ENCODE results near the gene ZBTB44. TPM values are rescaled to one million over a fixed set of nuclear protein-coding genes. Genes with fewer than 3 reads are reported as not detected.

The ZBTB44 gene
- total and polyA plus RNA-seq, 2 experiments from 2014 or later: 7.1 to 36.1 TPM

GRCh38 chr11:130202009-130202817, 112.5 kb downstream of the ZBTB44 start:
- H3K9me3 ChIP-seq (ENCODE audit: low read depth): no peaks in the 10 kb centered on the region
- TF ChIP-seq, protein P1, sequence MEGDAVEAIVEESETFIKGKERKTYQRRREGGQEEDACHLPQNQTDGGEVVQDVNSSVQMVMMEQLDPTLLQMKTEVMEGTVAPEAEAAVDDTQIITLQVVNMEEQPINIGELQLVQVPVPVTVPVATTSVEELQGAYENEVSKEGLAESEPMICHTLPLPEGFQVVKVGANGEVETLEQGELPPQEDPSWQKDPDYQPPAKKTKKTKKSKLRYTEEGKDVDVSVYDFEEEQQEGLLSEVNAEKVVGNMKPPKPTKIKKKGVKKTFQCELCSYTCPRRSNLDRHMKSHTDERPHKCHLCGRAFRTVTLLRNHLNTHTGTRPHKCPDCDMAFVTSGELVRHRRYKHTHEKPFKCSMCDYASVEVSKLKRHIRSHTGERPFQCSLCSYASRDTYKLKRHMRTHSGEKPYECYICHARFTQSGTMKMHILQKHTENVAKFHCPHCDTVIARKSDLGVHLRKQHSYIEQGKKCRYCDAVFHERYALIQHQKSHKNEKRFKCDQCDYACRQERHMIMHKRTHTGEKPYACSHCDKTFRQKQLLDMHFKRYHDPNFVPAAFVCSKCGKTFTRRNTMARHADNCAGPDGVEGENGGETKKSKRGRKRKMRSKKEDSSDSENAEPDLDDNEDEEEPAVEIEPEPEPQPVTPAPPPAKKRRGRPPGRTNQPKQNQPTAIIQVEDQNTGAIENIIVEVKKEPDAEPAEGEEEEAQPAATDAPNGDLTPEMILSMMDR (IDR thresholded peaks at IDR 0.05; ENCODE audit: low read depth, low read length): no peak
- no peaks in the 10 kb centered on the region for H3K4me1 ChIP-seq (ENCODE audit: low read depth)
- DNase-seq (ENCODE audit: low read depth in 1 of 2, low spot score in 1 of 2): no peak
- H3K27me3 ChIP-seq: no peaks in the 10 kb centered on the region
- H3K36me3 ChIP-seq: no peaks in the 10 kb centered on the region
- no peak overlapping the region for H3K4me3 ChIP-seq
- no peak overlapping the region for H3K27ac ChIP-seq

GRCh38 chr11:130201026-130201425, 113.7 kb downstream of the ZBTB44 start:
- Histone ChIP-seq H3K27me3 (no peaks in the 10 kb centered on the region), H3K9me3 (ENCODE audit: low read depth) (no peaks in the 10 kb centered on the region), H3K27ac (no peak overlapping the region), H3K36me3 (no peaks in the 10 kb centered on the region), H3K4me1 (ENCODE audit: low read depth) (no peaks in the 10 kb centered on the region), H3K4me3 (no peak overlapping the region)
- TF ChIP-seq, protein P1 (IDR thresholded peaks at IDR 0.05; ENCODE audit: low read depth, low read length): no peak
- DNase-seq (ENCODE audit: low read depth in 1 of 2, low spot score in 1 of 2): no peak

DNA sequence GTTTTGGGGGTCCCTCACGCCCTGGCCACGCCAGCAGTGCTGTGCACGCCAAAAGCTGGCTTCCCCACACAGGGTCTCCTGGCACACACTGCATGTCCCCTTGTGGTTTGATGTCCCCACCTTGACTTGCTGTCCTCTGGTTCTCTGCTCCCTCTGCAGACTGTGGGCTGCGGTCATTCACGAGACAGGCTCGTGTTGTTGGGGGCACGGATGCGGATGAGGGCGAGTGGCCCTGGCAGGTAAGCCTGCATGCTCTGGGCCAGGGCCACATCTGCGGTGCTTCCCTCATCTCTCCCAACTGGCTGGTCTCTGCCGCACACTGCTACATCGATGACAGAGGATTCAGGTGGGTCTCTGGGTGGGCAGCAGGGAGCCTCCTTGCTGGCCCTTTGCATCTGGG, 114.9 kb downstream of the ZBTB44 start:
- Histone ChIP-seq H3K4me3 (no peak overlapping the region), H3K27me3 (no peaks in the 10 kb centered on the region), H3K9me3 (ENCODE audit: low read depth) (no peaks in the 10 kb centered on the region), H3K4me1 (ENCODE audit: low read depth) (no peaks in the 10 kb centered on the region), H3K27ac (no peak overlapping the region), H3K36me3 (no peaks in the 10 kb centered on the region)
- TF ChIP-seq, protein P1 (IDR thresholded peaks at IDR 0.05; ENCODE audit: low read depth, low read length): no peak
- DNase-seq (ENCODE audit: low read depth in 1 of 2, low spot score in 1 of 2): no peak

DNA sequence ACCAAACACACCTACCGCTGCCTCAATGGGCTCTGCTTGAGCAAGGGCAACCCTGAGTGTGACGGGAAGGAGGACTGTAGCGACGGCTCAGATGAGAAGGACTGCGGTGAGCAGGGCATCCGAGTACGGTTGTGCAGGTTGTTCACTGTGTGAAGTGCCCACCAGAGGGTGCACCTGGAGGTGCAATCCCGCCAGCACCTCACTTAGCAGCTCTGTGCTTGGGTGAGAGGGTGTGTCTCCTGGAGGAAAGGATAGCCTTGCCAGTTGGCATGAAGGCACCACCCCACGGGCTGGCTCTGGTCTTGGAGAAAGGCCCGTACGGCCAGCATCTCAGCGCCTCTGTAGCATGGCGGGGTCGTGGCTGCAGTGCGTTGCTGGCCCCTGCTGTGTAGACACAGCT, 115.8 kb downstream of the ZBTB44 start:
- H3K4me1 ChIP-seq (ENCODE audit: low read depth): no peaks in the 10 kb centered on the region
- H3K27me3 ChIP-seq: no peaks in the 10 kb centered on the region
- DNase-seq (ENCODE audit: low read depth in 1 of 2, low spot score in 1 of 2): no peak
- no peaks in the 10 kb centered on the region for H3K9me3 ChIP-seq (ENCODE audit: low read depth)
- TF ChIP-seq, protein P1 (IDR thresholded peaks at IDR 0.05; ENCODE audit: low read depth, low read length): no peak
- H3K27ac ChIP-seq: no peak overlapping the region
- H3K36me3 ChIP-seq: no peaks in the 10 kb centered on the region
- H3K4me3 ChIP-seq: no peak overlapping the region

DNA sequence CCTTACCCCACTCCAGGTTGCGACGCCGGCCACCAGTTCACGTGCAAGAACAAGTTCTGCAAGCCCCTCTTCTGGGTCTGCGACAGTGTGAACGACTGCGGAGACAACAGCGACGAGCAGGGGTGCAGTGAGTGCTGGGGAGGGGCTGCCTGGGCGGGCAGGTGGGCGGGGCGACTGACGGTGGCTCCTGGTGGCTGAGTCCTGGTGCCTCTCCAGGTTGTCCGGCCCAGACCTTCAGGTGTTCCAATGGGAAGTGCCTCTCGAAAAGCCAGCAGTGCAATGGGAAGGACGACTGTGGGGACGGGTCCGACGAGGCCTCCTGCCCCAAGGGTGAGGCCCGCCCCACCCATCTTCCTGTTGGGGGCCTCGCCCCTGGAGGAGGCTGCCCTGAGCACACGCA, 116.4 kb downstream of the ZBTB44 start:
- no peaks in the 10 kb centered on the region for H3K36me3 ChIP-seq
- no peak overlapping the region for H3K4me3 ChIP-seq
- H3K9me3 ChIP-seq (ENCODE audit: low read depth): no peaks in the 10 kb centered on the region
- DNase-seq (ENCODE audit: low read depth in 1 of 2, low spot score in 1 of 2): no peak
- TF ChIP-seq, protein P1 (IDR thresholded peaks at IDR 0.05; ENCODE audit: low read depth, low read length): no peak
- H3K27ac ChIP-seq: no peak overlapping the region
- H3K27me3 ChIP-seq: no peaks in the 10 kb centered on the region
- no peaks in the 10 kb centered on the region for H3K4me1 ChIP-seq (ENCODE audit: low read depth)

All from cardiac muscle cell (in vitro differentiated cells and primary cell).